G401.6 (cell line): ENCODE data around the gene CMC1.
"Not testable (repeated sequence)": the region's sequence is repeated elsewhere in the genome, so short reads cannot be mapped to it uniquely, and the experiment has no call there.

ENCODE experiments used
- FAIRE-seq: peaks from 2 replicates; lab custom pipeline; 2012; peaks lifted over from hg19 to GRCh38; lab: Jason Lieb, UNC

Gene CMC1, protein sequence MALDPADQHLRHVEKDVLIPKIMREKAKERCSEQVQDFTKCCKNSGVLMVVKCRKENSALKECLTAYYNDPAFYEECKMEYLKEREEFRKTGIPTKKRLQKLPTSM

GRCh38 chr3:28241221-28242160, at the start of gene CMC1:
CMC1 (plus strand) TSS chr3:28241619; CDS start chr3:28241794, 175 bp downstream.
- peak; percentile 96 for FAIRE-seq

DNA sequence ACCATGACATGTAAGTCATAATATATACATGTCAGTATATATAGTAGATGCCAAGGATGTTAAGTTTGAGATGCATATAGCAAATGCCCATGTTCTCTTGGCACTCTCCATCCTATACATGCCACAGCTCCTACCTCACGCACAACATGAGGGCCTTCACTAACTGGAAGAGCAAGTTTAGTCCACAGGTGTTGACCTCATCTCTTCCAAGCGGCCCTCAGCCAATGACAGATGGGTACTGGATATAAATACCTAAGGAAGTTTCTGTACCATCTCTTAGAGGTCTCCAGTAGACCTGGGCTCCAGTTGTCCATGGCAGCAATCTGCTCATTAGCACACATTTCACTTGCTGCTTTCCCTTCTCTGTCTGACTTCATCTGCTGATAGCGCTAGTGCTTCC, 43.3 kb upstream of the CMC1 start:
- FAIRE-seq, result no peak

GRCh38 chr3:28198974-28199373, 42.4 kb upstream of the CMC1 start:
- no peak for FAIRE-seq

GRCh38 chr3:28199643-28200042, 41.8 kb upstream of the CMC1 start:
- not testable (repeated sequence) for FAIRE-seq

DNA sequence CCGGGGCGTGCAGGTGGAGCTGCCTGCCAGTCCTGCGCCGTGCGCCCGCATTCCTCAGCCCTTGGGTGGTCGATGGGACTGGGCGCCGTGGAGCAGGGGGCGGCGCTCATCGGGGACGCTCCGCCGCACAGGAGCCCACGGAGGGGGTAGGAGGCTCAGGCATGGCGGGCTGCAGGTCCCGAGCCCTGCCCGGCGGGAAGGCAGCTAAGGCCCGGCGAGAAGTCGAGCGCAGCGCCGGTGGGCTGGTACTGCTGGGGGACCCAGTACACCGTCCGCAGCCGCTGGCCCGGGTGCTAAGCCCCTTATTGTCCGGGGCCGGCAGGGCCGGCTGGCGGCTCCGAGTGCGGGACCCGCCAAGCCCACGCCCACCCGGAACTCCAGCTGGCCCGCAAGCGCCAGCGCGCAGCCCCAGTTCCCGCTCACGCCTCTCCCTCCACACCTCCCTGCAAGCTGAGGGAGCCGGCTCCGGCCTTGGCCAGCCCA, 41.0 kb upstream of the CMC1 start:
- not testable (repeated sequence) for FAIRE-seq

GRCh38 chr3:28206479-28206878, 34.9 kb upstream of the CMC1 start:
- no peak for FAIRE-seq

GRCh38 chr3:28207000-28207733, 34.3 kb upstream of the CMC1 start:
- no peak for FAIRE-seq

GRCh38 chr3:28210968-28211713, 30.3 kb upstream of the CMC1 start:
- FAIRE-seq, result no peak

DNA sequence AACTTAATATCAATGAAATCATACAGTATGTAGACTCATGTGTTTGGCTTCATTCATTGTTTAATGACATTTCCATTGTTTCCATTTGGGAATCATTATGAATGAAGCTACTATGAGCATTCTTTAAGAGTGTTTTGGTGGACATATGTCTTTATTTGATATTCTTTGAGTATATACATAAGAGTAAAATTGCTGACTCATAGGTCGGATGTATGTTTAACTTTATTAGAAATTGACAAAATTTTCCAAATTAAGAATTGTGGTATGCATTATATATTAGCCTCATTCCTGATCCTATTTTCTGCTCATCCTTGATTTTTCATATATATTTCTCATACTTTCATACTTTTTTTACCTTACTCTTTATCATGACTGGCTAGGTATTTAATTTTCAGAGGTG, 28.7 kb upstream of the CMC1 start:
- FAIRE-seq, result no peak

- no peak for FAIRE-seq
Measured at GRCh38 chr3:28215407-28215806, 26.0 kb upstream of the CMC1 start.

DNA sequence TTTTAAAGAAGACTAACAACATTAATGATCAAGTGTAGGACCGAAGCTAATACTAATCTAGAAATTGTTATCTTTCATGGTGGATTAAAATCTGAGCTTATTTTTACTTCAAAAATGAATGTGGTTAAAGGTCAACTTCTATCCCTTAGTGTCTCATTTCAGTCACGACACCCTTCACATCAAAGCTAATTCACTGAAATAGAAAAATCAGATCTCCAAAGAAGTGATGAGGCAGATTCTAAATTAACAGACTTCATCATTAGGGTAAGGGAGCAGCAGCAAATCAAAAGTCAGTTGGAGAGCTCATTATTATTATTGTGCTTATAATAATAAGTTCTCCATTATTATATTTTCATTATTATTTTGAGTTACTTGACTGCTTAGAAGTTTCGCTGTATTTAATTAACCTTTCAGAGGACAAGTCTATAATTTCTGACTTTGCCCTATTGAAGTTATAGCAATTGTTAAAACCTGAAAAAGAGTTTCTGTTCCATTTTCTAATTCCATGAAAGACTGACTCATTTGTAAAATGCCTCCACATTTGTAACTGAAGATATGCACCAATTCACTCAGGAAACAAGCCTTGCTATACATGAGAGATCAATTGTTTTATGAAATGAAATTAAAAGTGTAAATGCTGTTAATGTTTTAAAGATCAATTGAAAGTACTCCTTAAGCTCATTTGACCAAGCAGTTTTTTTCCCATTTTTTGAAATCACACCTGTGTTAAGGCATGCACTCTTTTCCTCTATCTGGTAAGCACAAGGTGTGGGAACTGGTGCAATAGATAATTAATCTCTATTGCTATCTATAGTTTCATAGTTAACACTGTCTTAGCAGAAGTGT, 23.1 kb upstream of the CMC1 start:
- no peak for FAIRE-seq

- no peak for FAIRE-seq
Measured at GRCh38 chr3:28218917-28219198, 22.6 kb upstream of the CMC1 start.

DNA sequence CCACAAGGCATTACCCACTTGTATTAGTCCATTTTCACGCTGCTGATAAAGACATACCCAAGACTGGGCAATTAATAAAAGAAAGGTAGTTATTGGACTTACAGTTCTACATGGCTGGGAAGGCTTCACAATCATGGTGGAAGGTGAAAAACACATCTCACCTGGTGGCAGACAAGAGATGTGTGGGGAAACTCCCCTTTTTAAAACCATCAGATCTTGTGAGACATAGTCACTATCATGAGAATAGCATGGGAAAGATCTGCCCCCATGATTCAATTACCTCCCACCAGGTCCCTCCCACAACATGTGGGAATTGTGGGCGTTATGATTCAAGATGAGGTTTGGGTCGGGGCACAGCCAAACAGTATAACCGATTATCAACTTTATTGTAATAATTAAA, 17.0 kb upstream of the CMC1 start:
- FAIRE-seq, result no peak

- FAIRE-seq, result no peak
Measured at GRCh38 chr3:28226020-28226419, 15.4 kb upstream of the CMC1 start.

GRCh38 chr3:28228623-28229022, 12.8 kb upstream of the CMC1 start:
- FAIRE-seq, result no peak

GRCh38 chr3:28232659-28233058, 8.8 kb upstream of the CMC1 start:
- FAIRE-seq, result no peak

- no peak for FAIRE-seq
Measured at GRCh38 chr3:28234454-28234853, 7.0 kb upstream of the CMC1 start.

- no peak for FAIRE-seq
Measured at GRCh38 chr3:28239108-28239507, 2.3 kb upstream of the CMC1 start.

DNA sequence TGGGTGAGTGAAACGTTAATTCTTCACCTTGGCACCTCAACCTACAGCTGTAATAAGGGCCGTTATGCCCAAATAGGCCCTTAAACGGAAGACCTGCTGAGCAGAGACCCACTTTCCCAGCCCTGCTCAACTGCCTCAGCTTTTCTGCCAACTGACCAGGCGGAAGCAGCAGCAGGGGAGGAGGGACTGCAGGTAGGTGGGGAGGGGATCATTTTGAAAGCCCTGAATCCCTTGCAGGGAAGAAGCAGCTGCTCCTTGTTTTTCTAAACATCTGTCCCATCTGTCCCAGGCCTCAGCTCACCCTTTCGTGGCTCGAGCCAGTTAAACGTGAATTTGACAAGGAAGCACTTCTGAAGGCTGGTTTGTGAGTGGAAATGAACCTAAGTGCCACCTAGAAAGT, 978 bp upstream of the CMC1 start:
- no peak for FAIRE-seq

DNA sequence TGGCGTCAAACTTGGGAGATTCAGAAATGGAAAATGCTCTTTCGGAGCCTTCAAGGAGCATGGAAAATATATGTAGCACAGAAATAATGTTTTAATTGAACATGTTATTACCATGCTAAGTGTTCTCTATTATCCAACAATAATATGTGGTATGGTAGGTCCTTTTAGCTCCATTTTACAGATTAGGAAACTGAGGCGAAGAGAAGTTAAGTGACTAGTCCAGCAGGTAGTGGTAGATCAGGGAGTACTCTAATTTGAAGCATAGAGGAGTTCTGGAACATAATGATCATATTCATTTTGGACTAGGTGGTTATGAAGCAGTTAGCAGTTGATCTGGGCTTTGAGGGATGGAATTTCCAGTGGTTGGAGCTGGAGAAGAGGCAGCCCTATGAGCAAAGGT, 1.1 kb downstream of the CMC1 start:
- FAIRE-seq, result no peak

DNA sequence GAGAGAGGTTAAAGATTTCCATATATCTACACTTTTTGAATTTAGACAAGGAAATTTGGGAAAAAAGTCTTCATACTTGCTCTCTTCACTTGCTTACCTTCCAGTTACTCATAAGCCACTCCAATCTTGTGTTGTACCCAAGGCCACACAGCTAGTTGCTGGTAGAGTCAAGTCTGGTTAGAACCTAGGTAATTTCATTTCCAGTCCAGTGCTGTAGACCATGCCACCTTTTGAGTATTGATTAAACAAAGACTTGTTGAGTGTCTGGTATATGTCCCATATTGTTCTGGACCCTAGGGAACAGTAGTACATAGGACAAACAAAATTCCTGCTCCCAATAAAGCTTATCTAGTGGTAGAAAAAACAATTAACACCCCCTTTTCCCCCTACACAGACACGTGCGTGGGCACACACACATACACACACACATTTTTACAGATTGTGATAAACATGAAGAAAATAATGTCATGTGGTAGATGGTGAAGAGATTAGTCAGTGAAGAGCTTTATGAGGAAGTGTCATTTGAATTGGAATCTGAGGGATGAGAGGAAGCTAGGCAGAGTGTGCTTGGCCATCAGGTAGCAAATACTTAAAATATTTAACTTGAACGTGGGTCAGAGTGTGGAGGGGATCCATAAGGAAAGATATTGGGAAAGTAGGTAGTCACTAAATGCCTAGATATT, 2.1 kb downstream of the CMC1 start:
- no peak for FAIRE-seq
